SU-DHL-6 (cell line): ENCODE results near the gene SOAT2.

Experiments
- H2AFZ ChIP-seq: fragments of 200-600 bp; sonication (generic); 2 replicates; pipeline ENCODE4 v1.6.1; 2014; ENCODE audit warnings: low read depth, mild to moderate bottlenecking, moderate library complexity, mixed read lengths, antibody characterized with exemption, low read length; ENCODE audit not compliant: severe bottlenecking
- H3F3A ChIP-seq: fragments of 200-600 bp; shearing (Covaris generic); 2 replicates; pipeline ENCODE4 v1.6.0; 2016; ENCODE audit warnings: antibody characterized with exemption, mild to moderate bottlenecking; ENCODE audit not compliant: insufficient read depth
- H3K27ac ChIP-seq: fragments of 200-600 bp; sonication (generic); 2 replicates; pipeline ENCODE4 v1.5.1; 2016; ENCODE audit warnings: low read depth, mild to moderate bottlenecking, low read length, moderate library complexity, mixed read lengths
- H3K27me3 ChIP-seq: fragments of 200-600 bp; sonication (generic), shearing (Covaris generic); 2 replicates; pipeline ENCODE4 v1.6.0; 2014; ENCODE audit warnings: mild to moderate bottlenecking, low read length
- H3K36me3 ChIP-seq: fragments of 200-600 bp; sonication (generic); 2 replicates; pipeline ENCODE4 v1.6.1; 2014; ENCODE audit warnings: mild to moderate bottlenecking, low read length, mixed read lengths
- H3K4me2 ChIP-seq: fragments of 300-600, 200-600 bp; shearing (Covaris generic), sonication (generic); 2 replicates; pipeline ENCODE4 v1.6.0; 2014; ENCODE audit warnings: low read length, low read depth, mild to moderate bottlenecking; ENCODE audit not compliant: poor library complexity, severe bottlenecking
- H3K4me3 ChIP-seq: fragments of 200-600 bp; sonication (generic); 2 replicates; pipeline ENCODE4 v1.5.1; 2014; ENCODE audit warnings: antibody characterized with exemption, low read length, mild to moderate bottlenecking, mixed read lengths; ENCODE audit not compliant: insufficient read depth, poor library complexity, severe bottlenecking
- H3K79me2 ChIP-seq: fragments of 200-600 bp; sonication (generic); 2 replicates; pipeline ENCODE4 v1.6.1; 2014; ENCODE audit warnings: mild to moderate bottlenecking, low read length, moderate library complexity; ENCODE audit not compliant: insufficient read depth
- H3K9ac ChIP-seq: fragments of 200-600 bp; sonication (generic); 2 replicates; pipeline ENCODE4 v1.7.0; 2014; ENCODE audit warnings: mild to moderate bottlenecking, low read length
- H3K9me2 ChIP-seq: fragments of 200-600 bp; sonication (generic); replicated peaks from 2 replicates; pipeline ENCODE4 v1.6.1; 2014; ENCODE audit warnings: low read length; ENCODE audit not compliant: insufficient read depth
- H3K9me3 ChIP-seq: fragments of 200-600 bp; sonication (generic); 2 replicates; pipeline ENCODE4 v1.6.1; 2014; ENCODE audit warnings: low read length, mixed read lengths; ENCODE audit not compliant: insufficient read depth
- H4K20me1 ChIP-seq: fragments of 200-600 bp; sonication (generic); 2 replicates; pipeline ENCODE4 v1.6.1; 2014; ENCODE audit warnings: low read depth, mild to moderate bottlenecking, antibody characterized with exemption, low read length, moderate library complexity, mixed read lengths
- EZH2phosphoT487 ChIP-seq: fragments of 200-600 bp; sonication (generic), shearing (Covaris generic); conservative IDR thresholded peaks from 2 replicates; pipeline ENCODE4 v1.6.1; 2018; ENCODE audit warnings: mild to moderate bottlenecking, antibody characterized with exemption, low read length, moderate library complexity, mixed read lengths
- TF ChIP-seq, protein P1 (sequence below): fragments of 200-600 bp; sonication (generic); IDR thresholded peaks from one replicate; pipeline ENCODE4 v1.5.1; 2017; ENCODE audit warnings: antibody characterized with exemption, mild to moderate bottlenecking, low read length, moderate library complexity; ENCODE audit not compliant: insufficient read depth, poor library complexity, severe bottlenecking

SOAT2 gene

DNA sequence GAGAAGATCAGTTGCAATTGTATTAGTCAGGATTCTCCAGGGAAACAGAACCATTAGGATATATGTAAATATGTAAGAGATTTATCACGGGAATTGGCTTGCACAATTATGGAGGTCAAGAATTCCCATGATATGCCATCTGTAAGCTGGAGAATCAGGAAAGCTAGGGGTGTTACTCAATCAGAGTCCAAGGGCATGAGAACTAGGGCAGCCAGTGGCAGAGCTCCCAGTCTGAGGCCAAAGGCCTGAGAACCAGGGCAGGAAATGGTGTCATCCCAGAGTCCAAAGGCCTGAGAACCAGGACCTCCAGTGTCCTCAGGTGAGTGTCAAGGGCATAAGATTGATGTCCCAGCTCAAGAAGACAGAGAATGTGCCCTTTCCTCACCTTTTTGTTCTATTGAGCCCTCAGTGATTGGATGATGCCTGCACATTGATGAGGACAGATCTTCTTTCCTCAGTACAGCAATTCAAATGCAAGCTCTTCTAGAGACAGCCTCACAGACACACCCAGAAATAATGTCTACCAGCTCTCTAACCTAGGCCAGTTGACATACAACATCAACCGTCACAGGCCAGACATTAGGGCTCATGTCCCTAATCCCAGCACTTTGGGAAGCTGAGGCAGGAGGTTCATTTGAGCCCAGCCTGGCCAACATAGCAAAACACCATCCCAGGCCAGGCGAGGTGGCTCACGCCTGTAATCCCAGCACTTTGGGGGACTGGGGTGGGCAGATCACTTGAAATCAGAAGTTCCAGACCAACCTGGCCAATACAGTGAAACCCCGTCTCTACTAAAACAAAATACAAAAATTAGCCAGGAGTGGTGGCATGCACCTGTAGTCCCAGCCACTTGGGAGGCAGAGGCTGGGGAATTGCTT is 42.3 kb downstream of the SOAT2 start:
- Histone ChIP-seq H3K36me3 (no peaks in the 10 kb centered on the region), H3K4me2 (no peak overlapping the region), H2AFZ (no peak overlapping the region), H3K27me3 (no peaks in the 10 kb centered on the region), H3K9ac (no peak overlapping the region), H3K79me2 (no peaks in the 10 kb centered on the region), H3F3A (peaks cover 4% of the 10 kb centered on the region; the same call in 1 of the 2 replicates), H3K27ac (no peak overlapping the region), H3K4me3 (no peak overlapping the region), H4K20me1 (no peaks in the 10 kb centered on the region), H3K9me2 (no peaks in the 10 kb centered on the region), H3K9me3 (no peaks in the 10 kb centered on the region)
- no peak for TF ChIP-seq EZH2phosphoT487
- TF ChIP-seq, protein P1, sequence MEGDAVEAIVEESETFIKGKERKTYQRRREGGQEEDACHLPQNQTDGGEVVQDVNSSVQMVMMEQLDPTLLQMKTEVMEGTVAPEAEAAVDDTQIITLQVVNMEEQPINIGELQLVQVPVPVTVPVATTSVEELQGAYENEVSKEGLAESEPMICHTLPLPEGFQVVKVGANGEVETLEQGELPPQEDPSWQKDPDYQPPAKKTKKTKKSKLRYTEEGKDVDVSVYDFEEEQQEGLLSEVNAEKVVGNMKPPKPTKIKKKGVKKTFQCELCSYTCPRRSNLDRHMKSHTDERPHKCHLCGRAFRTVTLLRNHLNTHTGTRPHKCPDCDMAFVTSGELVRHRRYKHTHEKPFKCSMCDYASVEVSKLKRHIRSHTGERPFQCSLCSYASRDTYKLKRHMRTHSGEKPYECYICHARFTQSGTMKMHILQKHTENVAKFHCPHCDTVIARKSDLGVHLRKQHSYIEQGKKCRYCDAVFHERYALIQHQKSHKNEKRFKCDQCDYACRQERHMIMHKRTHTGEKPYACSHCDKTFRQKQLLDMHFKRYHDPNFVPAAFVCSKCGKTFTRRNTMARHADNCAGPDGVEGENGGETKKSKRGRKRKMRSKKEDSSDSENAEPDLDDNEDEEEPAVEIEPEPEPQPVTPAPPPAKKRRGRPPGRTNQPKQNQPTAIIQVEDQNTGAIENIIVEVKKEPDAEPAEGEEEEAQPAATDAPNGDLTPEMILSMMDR: no peak

- no peak for TF ChIP-seq EZH2phosphoT487
- TF ChIP-seq, protein P1: no peak
- Histone ChIP-seq H3K4me3 (no peak overlapping the region), H3K27ac (no peak overlapping the region), H3K9me2 (no peaks in the 10 kb centered on the region), H4K20me1 (no peaks in the 10 kb centered on the region), H3F3A (peaks cover 4% of the 10 kb centered on the region; the same call in 1 of the 2 replicates), H2AFZ (no peak overlapping the region), H3K79me2 (no peaks in the 10 kb centered on the region), H3K36me3 (no peaks in the 10 kb centered on the region), H3K9me3 (no peaks in the 10 kb centered on the region), H3K9ac (no peak overlapping the region), H3K27me3 (no peaks in the 10 kb centered on the region), H3K4me2 (no peak overlapping the region)
These were observed 43.9 kb downstream of the SOAT2 start for GRCh38 chr12:53147181-53147580.

GRCh38 chr12:53147653-53148052 is 44.4 kb downstream of the SOAT2 start:
- no peaks in the 10 kb centered on the region for H3K9me2 ChIP-seq
- no peaks in the 10 kb centered on the region for H4K20me1 ChIP-seq
- no peaks in the 10 kb centered on the region for H3K27me3 ChIP-seq
- TF ChIP-seq EZH2phosphoT487: no peak
- TF ChIP-seq, protein P1: no peak
- no peak overlapping the region for H3K27ac ChIP-seq
- H3F3A ChIP-seq: peaks cover 4% of the 10 kb centered on the region; the same call in 1 of the 2 replicates
- no peak overlapping the region for H3K9ac ChIP-seq
- H3K36me3 ChIP-seq: no peaks in the 10 kb centered on the region
- H3K4me3 ChIP-seq: no peak overlapping the region
- H3K4me2 ChIP-seq: no peak overlapping the region
- H3K9me3 ChIP-seq: no peaks in the 10 kb centered on the region
- H2AFZ ChIP-seq: no peak overlapping the region
- H3K79me2 ChIP-seq: no peaks in the 10 kb centered on the region
